ENCODE measurements around the gene LTBP1. TPM values are rescaled to one million over a fixed set of nuclear protein-coding genes. Genes with fewer than 3 reads are reported as not detected.

The LTBP1 gene
- total RNA-seq, 1 experiment from 2014 or later = 13.9 TPM

GRCh38 chr2:33322612-33323011, 375.9 kb downstream of the LTBP1 start:
- DNase-seq = no peak
- Mint-ChIP-seq H3K27ac (ENCODE audit: unreplicated experiment) (no peak overlapping the region), H3K27me3 (ENCODE audit: unreplicated experiment) (no peaks in the 10 kb centered on the region), H3K4me1 (ENCODE audit: low read depth, unreplicated experiment) (no peaks in the 10 kb centered on the region), H3K36me3 (ENCODE audit: insufficient read depth, unreplicated experiment) (no peaks in the 10 kb centered on the region), H3K9me3 (ENCODE audit: low read depth, unreplicated experiment) (no peaks in the 10 kb centered on the region), H3K4me3 (ENCODE audit: low read depth, unreplicated experiment) (no peak overlapping the region)
- intact Hi-C loops (cut with micrococcal nuclease; ENCODE audit: unreplicated experiment) = no loop called here
- CTCF ChIA-PET = no interaction called here
- no TSS peak for BruUV-seq (replicated peaks)
- TF ChIP-seq, protein P1, sequence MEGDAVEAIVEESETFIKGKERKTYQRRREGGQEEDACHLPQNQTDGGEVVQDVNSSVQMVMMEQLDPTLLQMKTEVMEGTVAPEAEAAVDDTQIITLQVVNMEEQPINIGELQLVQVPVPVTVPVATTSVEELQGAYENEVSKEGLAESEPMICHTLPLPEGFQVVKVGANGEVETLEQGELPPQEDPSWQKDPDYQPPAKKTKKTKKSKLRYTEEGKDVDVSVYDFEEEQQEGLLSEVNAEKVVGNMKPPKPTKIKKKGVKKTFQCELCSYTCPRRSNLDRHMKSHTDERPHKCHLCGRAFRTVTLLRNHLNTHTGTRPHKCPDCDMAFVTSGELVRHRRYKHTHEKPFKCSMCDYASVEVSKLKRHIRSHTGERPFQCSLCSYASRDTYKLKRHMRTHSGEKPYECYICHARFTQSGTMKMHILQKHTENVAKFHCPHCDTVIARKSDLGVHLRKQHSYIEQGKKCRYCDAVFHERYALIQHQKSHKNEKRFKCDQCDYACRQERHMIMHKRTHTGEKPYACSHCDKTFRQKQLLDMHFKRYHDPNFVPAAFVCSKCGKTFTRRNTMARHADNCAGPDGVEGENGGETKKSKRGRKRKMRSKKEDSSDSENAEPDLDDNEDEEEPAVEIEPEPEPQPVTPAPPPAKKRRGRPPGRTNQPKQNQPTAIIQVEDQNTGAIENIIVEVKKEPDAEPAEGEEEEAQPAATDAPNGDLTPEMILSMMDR (IDR thresholded peaks at IDR 0.05; ENCODE audit: unreplicated experiment) = no peak

GRCh38 chr2:33323957-33324356, 377.2 kb downstream of the LTBP1 start:
- H3K4me3 Mint-ChIP-seq (ENCODE audit: low read depth, unreplicated experiment) = no peak overlapping the region
- CTCF ChIA-PET = no interaction called here
- no peak for DNase-seq
- no TSS peak for BruUV-seq (replicated peaks)
- H3K4me1 Mint-ChIP-seq (ENCODE audit: low read depth, unreplicated experiment) = no peaks in the 10 kb centered on the region
- TF ChIP-seq, protein P1 (IDR thresholded peaks at IDR 0.05; ENCODE audit: unreplicated experiment) = no peak
- no peak overlapping the region for H3K27ac Mint-ChIP-seq (ENCODE audit: unreplicated experiment)
- H3K27me3 Mint-ChIP-seq (ENCODE audit: unreplicated experiment) = no peaks in the 10 kb centered on the region
- H3K9me3 Mint-ChIP-seq (ENCODE audit: low read depth, unreplicated experiment) = no peaks in the 10 kb centered on the region
- intact Hi-C loops (cut with micrococcal nuclease; ENCODE audit: unreplicated experiment) = no loop called here
- no peaks in the 10 kb centered on the region for H3K36me3 Mint-ChIP-seq (ENCODE audit: insufficient read depth, unreplicated experiment)

DNA sequence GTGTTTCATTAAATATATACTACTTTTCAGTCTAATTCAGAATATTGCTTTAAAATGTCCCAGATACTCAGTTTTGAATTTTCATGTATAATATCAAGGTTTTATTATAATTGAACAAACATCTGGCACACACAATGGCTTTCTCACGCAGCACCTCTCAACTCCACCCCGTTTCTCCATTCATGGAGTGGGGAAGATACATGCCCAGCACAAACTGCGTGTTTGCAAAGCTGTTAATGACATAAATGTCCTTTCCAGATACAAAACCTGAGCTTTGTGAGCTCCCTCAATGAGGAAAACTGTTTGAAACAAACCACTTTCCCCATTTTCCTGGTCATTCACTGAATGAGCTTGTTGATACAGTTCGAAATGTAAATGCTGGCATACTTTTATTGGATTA, 379.3 kb downstream of the LTBP1 start:
- DNase-seq = no peak
- no peaks in the 10 kb centered on the region for H3K4me1 Mint-ChIP-seq (ENCODE audit: low read depth, unreplicated experiment)
- H3K27me3 Mint-ChIP-seq (ENCODE audit: unreplicated experiment) = no peaks in the 10 kb centered on the region
- CTCF ChIA-PET = no interaction called here
- no peak overlapping the region for H3K27ac Mint-ChIP-seq (ENCODE audit: unreplicated experiment)
- no peaks in the 10 kb centered on the region for H3K36me3 Mint-ChIP-seq (ENCODE audit: insufficient read depth, unreplicated experiment)
- no peak overlapping the region for H3K4me3 Mint-ChIP-seq (ENCODE audit: low read depth, unreplicated experiment)
- intact Hi-C loops (cut with micrococcal nuclease; ENCODE audit: unreplicated experiment) = no loop called here
- no peaks in the 10 kb centered on the region for H3K9me3 Mint-ChIP-seq (ENCODE audit: low read depth, unreplicated experiment)
- TF ChIP-seq, protein P1 (IDR thresholded peaks at IDR 0.05; ENCODE audit: unreplicated experiment) = no peak
- BruUV-seq (replicated peaks) = no TSS peak

GRCh38 chr2:33333433-33333832, 386.7 kb downstream of the LTBP1 start:
- H3K9me3 Mint-ChIP-seq (ENCODE audit: low read depth, unreplicated experiment) = no peaks in the 10 kb centered on the region
- no TSS peak for BruUV-seq (replicated peaks)
- no peak for DNase-seq
- CTCF ChIA-PET = no interaction called here
- H3K4me1 Mint-ChIP-seq (ENCODE audit: low read depth, unreplicated experiment) = no peaks in the 10 kb centered on the region
- TF ChIP-seq, protein P1 (IDR thresholded peaks at IDR 0.05; ENCODE audit: unreplicated experiment) = no peak
- no peaks in the 10 kb centered on the region for H3K36me3 Mint-ChIP-seq (ENCODE audit: insufficient read depth, unreplicated experiment)
- no peaks in the 10 kb centered on the region for H3K27me3 Mint-ChIP-seq (ENCODE audit: unreplicated experiment)
- H3K4me3 Mint-ChIP-seq (ENCODE audit: low read depth, unreplicated experiment) = no peak overlapping the region
- no peak overlapping the region for H3K27ac Mint-ChIP-seq (ENCODE audit: unreplicated experiment)
- intact Hi-C loops (cut with micrococcal nuclease; ENCODE audit: unreplicated experiment) = no loop called here

GRCh38 chr2:33334083-33334482, 387.3 kb downstream of the LTBP1 start:
- TF ChIP-seq, protein P1 (IDR thresholded peaks at IDR 0.05; ENCODE audit: unreplicated experiment) = no peak
- Mint-ChIP-seq H3K4me1 (ENCODE audit: low read depth, unreplicated experiment) (no peaks in the 10 kb centered on the region), H3K9me3 (ENCODE audit: low read depth, unreplicated experiment) (no peaks in the 10 kb centered on the region), H3K4me3 (ENCODE audit: low read depth, unreplicated experiment) (no peak overlapping the region), H3K27ac (ENCODE audit: unreplicated experiment) (no peak overlapping the region), H3K27me3 (ENCODE audit: unreplicated experiment) (no peaks in the 10 kb centered on the region), H3K36me3 (ENCODE audit: insufficient read depth, unreplicated experiment) (no peaks in the 10 kb centered on the region)
- CTCF ChIA-PET = no interaction called here
- BruUV-seq (replicated peaks) = no TSS peak
- intact Hi-C loops (cut with micrococcal nuclease; ENCODE audit: unreplicated experiment) = no loop called here
- DNase-seq = no peak

Data from Calu3 (cell line).